OCI-LY1 (cell line): ENCODE data around the gene MACIR.

Experiments used
- H2AFZ ChIP-seq: fragments of 200-600 bp; sonication (generic), shearing (Covaris generic); 2 replicates; pipeline ENCODE4 v1.6.0; 2014; ENCODE audit warnings: antibody characterized with exemption, mild to moderate bottlenecking, low read length
- H3F3A ChIP-seq: fragments of 200-600 bp; sonication (generic), shearing (Covaris generic); 2 replicates; pipeline ENCODE4 v1.6.0; 2014; ENCODE audit warnings: mild to moderate bottlenecking, antibody characterized with exemption, low read length, moderate library complexity; ENCODE audit not compliant: insufficient read depth
- H3K27ac ChIP-seq: fragments of 200-600 bp; sonication (generic); 2 replicates; pipeline ENCODE4 v1.5.1; 2014; ENCODE audit warnings: low read length, mixed run types, mild to moderate bottlenecking, low read depth; ENCODE audit not compliant: poor library complexity, severe bottlenecking
- H3K27me3 ChIP-seq: fragments of 200-600 bp; sonication (generic); 2 replicates; pipeline ENCODE4 v1.6.0; 2014; ENCODE audit warnings: antibody characterized with exemption, mild to moderate bottlenecking, low read length, moderate library complexity; ENCODE audit not compliant: insufficient read depth
- H3K36me3 ChIP-seq: fragments of 200-600 bp; sonication (generic); 2 replicates; pipeline ENCODE4 v1.6.1; 2014; ENCODE audit warnings: mild to moderate bottlenecking, antibody characterized with exemption, low read length, moderate library complexity, mixed read lengths; ENCODE audit not compliant: insufficient read depth
- H3K4me1 ChIP-seq: fragments of 200-600 bp; sonication (generic); 2 replicates; pipeline ENCODE4 v1.5.1; 2014; ENCODE audit warnings: mild to moderate bottlenecking, low read length, moderate library complexity; ENCODE audit not compliant: insufficient read depth, severe bottlenecking
- H3K4me2 ChIP-seq: fragments of 200-600 bp; sonication (generic), shearing (Covaris generic); 2 replicates; pipeline ENCODE4 v1.6.1; 2014; ENCODE audit warnings: low read length
- H3K4me3 ChIP-seq: fragments of 200-600 bp; sonication (generic); 2 replicates; pipeline ENCODE4 v1.5.1; 2014; ENCODE audit warnings: low read length, low read depth, mild to moderate bottlenecking, mixed read lengths; ENCODE audit not compliant: poor library complexity, severe bottlenecking
- H3K79me2 ChIP-seq: fragments of 200-600 bp; shearing (Covaris generic); 2 replicates; pipeline ENCODE4 v1.6.1; 2016; ENCODE audit warnings: mixed run types, low read length, mixed read lengths; ENCODE audit not compliant: insufficient read depth
- H3K9ac ChIP-seq: fragments of 200-600 bp; sonication (generic), shearing (Covaris generic); 2 replicates; pipeline ENCODE4 v1.6.1; 2014; ENCODE audit warnings: mild to moderate bottlenecking, low read length, mixed read lengths
- H3K9me2 ChIP-seq: fragments of 200-600 bp; sonication (generic), shearing (Covaris generic); 2 replicates; pipeline ENCODE4 v1.6.1; 2014; ENCODE audit warnings: low read depth, mild to moderate bottlenecking, low read length, mixed read lengths
- H3K9me3 ChIP-seq: fragments of 200-600 bp; shearing (Covaris generic); 2 replicates; pipeline ENCODE4 v1.6.1; 2014; ENCODE audit warnings: low read length, mixed read lengths
- H4K20me1 ChIP-seq: fragments of 200-600 bp; sonication (generic), shearing (Covaris generic); 2 replicates; pipeline ENCODE4 v1.6.0; 2016; ENCODE audit warnings: mild to moderate bottlenecking, low read length; ENCODE audit not compliant: insufficient read depth
- CTCF ChIP-seq: fragments of 200-600 bp; sonication (generic), shearing (Covaris generic); IDR thresholded peaks from 2 replicates; pipeline ENCODE4 v1.5.1; 2017; ENCODE audit warnings: mild to moderate bottlenecking, antibody characterized with exemption, low read length, moderate library complexity, mixed read lengths
- EZH2 ChIP-seq: fragments of 200-600 bp; sonication (generic), shearing (Covaris generic); IDR thresholded peaks from 2 replicates; pipeline ENCODE4 v1.8.0; 2017; ENCODE audit warnings: borderline replicate concordance, mixed run types, mild to moderate bottlenecking, antibody characterized with exemption, low read length, moderate library complexity, mixed read lengths

MACIR gene

DNA sequence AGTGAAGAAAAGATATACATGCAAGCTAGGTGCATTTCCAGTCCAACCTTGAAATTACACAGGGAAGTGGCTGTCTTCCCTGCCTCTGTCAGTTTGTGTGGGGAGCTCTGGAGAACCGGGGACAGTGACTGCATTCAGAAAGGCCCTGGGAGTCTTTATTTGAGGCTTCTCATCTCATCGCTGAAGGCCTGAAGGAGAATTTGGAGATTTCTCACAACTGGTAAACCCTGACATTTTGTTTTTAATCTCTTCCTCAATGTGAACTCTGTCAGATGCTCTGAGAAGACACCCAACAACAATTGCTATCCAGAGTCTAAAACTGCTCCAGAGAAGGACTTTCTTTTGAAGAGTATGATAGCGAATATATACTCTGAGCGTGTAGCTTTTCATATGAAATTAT lies 33.0 kb downstream of the MACIR start:
- Histone ChIP-seq H3K4me2 (no peak overlapping the region), H3K27me3 (no peaks in the 10 kb centered on the region), H3K79me2 (no peaks in the 10 kb centered on the region), H2AFZ (no peak overlapping the region), H3K9me2 (no peaks in the 10 kb centered on the region), H3K27ac (no peak overlapping the region), H4K20me1 (no peaks in the 10 kb centered on the region), H3K9ac (no peak overlapping the region), H3F3A (no peaks in the 10 kb centered on the region), H3K4me1 (no peaks in the 10 kb centered on the region), H3K36me3 (no peaks in the 10 kb centered on the region), H3K9me3 (no peaks in the 10 kb centered on the region), H3K4me3 (no peak overlapping the region)
- TF ChIP-seq EZH2, result no peak
- no peak for TF ChIP-seq CTCF

GRCh38 chr5:103293099-103293498 lies 34.5 kb downstream of the MACIR start:
- Histone ChIP-seq H3F3A (no peaks in the 10 kb centered on the region), H4K20me1 (no peaks in the 10 kb centered on the region), H3K27ac (no peak overlapping the region), H3K9me3 (no peaks in the 10 kb centered on the region), H3K4me3 (no peak overlapping the region), H3K9me2 (no peaks in the 10 kb centered on the region), H3K9ac (no peak overlapping the region), H2AFZ (no peak overlapping the region), H3K79me2 (no peaks in the 10 kb centered on the region), H3K4me1 (no peaks in the 10 kb centered on the region), H3K27me3 (no peaks in the 10 kb centered on the region), H3K4me2 (no peak overlapping the region), H3K36me3 (no peaks in the 10 kb centered on the region)
- TF ChIP-seq CTCF (no peak), EZH2 (no peak)

GRCh38 chr5:103293719-103294118 lies 35.2 kb downstream of the MACIR start:
- no peak overlapping the region for H3K27ac ChIP-seq
- no peaks in the 10 kb centered on the region for H3F3A ChIP-seq
- no peaks in the 10 kb centered on the region for H3K9me2 ChIP-seq
- no peaks in the 10 kb centered on the region for H3K4me1 ChIP-seq
- no peaks in the 10 kb centered on the region for H3K27me3 ChIP-seq
- H3K36me3 ChIP-seq, result no peaks in the 10 kb centered on the region
- no peaks in the 10 kb centered on the region for H4K20me1 ChIP-seq
- no peak overlapping the region for H3K4me2 ChIP-seq
- H3K79me2 ChIP-seq, result no peaks in the 10 kb centered on the region
- TF ChIP-seq EZH2 (no peak), CTCF (no peak)
- H3K4me3 ChIP-seq, result no peak overlapping the region
- H3K9ac ChIP-seq, result no peak overlapping the region
- H2AFZ ChIP-seq, result no peak overlapping the region
- no peaks in the 10 kb centered on the region for H3K9me3 ChIP-seq
